ENCODE data around the gene TAS2R41. TPM values are rescaled to one million over a fixed set of nuclear protein-coding genes. Genes with fewer than 3 reads are reported as not detected.
A peak's percentile ranks its signal among the peaks of the same experiment; 100 is the strongest.

The TAS2R41 gene
- 0.31 TPM for total RNA-seq

DNA sequence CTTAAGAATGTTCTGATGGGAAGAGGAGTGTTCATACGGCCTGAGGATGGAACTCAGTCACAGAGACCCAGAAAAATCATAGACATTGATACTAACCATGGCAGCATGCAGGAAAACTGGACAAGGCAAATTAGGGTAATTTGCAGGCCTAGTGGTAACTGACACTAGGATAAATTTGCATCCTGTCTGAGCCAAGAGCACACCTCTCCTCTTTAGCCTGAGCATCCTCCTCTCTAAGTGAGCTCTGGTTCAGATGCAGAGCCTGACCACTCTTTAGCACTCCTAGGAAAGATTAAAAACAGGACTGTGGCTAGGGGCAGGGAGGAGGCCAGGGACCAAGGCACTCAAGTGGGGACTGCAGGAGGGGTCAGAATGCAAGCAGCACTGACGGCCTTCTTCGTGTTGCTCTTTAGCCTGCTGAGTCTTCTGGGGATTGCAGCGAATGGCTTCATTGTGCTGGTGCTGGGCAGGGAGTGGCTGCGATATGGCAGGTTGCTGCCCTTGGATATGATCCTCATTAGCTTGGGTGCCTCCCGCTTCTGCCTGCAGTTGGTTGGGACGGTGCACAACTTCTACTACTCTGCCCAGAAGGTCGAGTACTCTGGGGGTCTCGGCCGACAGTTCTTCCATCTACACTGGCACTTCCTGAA is at the start of gene TAS2R41:
Gene TAS2R41 (plus strand): TSS at position 373 of the 650 bp plus-strand sequence. CDS start 0 bp downstream, at position 373.
- DNase-seq = no peak

GRCh38 chr7:143429770-143430698 is 47.6 kb upstream of the TAS2R41 start:
- DNase-seq = no peak

DNA sequence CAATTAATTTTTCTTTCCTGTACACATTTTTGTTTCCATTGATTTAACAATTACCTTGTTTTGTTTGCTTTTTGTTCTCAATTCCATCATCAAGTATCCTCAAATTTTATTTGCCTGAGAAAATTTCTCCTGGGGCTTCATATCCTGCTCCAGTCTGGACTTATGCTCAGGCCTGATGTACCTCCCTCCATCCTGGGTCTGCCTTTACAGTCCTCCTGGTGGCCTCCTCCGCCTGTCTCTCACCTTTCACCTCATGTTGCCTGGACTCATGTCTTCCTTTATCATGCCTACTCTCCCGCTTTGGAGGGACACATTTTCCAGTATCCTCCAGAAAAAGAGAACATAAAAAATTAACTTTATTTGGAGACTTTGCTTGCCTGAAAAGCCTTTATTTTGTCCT is 46.6 kb upstream of the TAS2R41 start:
- DNase-seq = no peak

GRCh38 chr7:143433759-143434158 is 43.9 kb upstream of the TAS2R41 start:
- DNase-seq = no peak

GRCh38 chr7:143434660-143435059 is 43.0 kb upstream of the TAS2R41 start:
- DNase-seq = peak; percentile 77

- DNase-seq = no peak
Measured at GRCh38 chr7:143435266-143435665, 42.4 kb upstream of the TAS2R41 start.

- DNase-seq = no peak
Measured at GRCh38 chr7:143436325-143436946, 41.2 kb upstream of the TAS2R41 start.

DNA sequence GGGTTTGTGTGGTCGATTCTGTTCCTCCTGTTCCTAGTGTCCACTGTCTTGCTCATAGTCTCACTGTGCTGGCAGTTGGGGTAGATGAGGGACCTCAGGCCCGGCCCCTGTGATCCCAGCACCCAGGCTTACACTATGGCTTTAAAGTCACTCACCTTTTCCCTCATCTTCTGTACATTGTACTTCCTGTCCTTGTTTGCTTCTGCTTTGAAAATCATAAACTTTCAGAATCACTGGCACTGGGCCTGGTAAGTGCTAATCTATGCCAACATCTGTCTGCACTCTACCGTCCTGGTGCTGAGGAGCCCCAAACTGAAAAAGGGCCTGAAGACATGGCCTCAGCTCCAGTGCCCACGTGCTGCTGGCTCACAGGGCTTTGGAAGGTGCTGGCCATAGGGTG is 40.1 kb upstream of the TAS2R41 start:
- no peak for DNase-seq

DNA sequence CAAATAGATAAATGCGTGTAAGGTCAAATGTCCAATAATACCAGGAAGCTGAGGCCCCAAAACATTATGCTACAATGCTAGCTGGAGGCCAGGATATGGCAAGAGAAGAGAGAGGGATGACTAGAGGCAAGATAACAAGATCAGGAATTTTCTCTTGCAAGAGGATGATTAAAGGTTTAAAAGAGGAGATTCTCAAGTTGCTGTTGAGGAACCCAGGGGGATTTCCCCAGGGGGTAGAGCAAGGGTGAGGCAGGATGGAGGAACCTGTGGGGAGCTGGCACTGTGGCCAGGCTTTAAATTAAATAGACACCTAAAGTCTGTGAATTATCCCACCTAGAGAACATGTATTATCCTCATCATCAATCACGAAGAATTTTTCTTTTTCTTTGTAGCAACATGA is 37.8 kb upstream of the TAS2R41 start:
- DNase-seq = no peak

GRCh38 chr7:143443153-143443552 is 34.5 kb upstream of the TAS2R41 start, which contains the start of gene TAS2R60:
Gene TAS2R60 (plus strand): TSS chr7:143443453. CDS start chr7:143443453, 0 bp downstream.
- no peak for DNase-seq

GRCh38 chr7:143444063-143444782 is 33.5 kb upstream of the TAS2R41 start:
- no peak for DNase-seq

- DNase-seq = no peak
Measured at GRCh38 chr7:143444785-143445184, 32.9 kb upstream of the TAS2R41 start.

GRCh38 chr7:143447466-143447865 is 30.2 kb upstream of the TAS2R41 start:
- peak; percentile 3 for DNase-seq

- DNase-seq = no peak
Measured at GRCh38 chr7:143448429-143448828, 29.2 kb upstream of the TAS2R41 start.

DNA sequence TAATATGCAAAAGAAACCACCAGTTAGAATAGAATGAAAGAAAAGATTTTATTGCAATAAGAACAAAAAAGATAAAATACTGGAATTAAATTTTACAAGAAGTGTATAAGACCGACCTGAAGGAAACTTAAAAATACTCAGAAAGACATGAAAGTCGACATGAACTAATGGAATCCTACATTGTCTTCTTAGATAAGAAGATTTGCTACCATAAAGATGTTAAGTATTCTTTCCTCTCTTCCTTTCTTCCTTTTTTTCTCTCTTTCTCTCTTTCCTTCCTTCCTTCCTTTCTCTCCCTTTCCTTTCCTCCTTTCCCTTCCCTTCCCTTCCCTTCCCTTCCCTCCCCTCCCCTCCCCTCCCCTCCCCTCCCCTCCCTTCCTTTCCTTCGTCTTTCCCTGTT is 27.9 kb upstream of the TAS2R41 start:
- DNase-seq = no peak

DNA sequence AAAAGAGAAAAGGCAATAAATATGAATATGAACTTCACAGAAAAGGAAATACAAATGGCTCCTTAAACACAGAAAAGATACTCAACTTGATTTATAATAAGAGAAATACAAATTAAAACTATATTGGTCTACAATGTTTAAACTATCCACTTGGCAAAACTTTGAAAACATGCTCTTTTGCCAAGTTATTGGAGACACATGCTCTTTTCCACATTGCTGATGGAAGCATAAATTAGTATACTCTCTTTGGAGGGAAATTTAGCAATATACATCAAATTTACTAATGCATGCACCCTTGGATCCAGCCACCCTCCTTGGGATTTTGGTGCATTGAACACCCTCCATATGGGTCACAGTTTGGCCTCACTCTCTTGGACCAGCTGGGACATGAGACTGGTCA is 26.6 kb upstream of the TAS2R41 start:
- DNase-seq = no peak

- no peak for DNase-seq
Measured at GRCh38 chr7:143451746-143452145, 25.9 kb upstream of the TAS2R41 start.

- DNase-seq = no peak
Measured at GRCh38 chr7:143452495-143452894, 25.2 kb upstream of the TAS2R41 start.

DNA sequence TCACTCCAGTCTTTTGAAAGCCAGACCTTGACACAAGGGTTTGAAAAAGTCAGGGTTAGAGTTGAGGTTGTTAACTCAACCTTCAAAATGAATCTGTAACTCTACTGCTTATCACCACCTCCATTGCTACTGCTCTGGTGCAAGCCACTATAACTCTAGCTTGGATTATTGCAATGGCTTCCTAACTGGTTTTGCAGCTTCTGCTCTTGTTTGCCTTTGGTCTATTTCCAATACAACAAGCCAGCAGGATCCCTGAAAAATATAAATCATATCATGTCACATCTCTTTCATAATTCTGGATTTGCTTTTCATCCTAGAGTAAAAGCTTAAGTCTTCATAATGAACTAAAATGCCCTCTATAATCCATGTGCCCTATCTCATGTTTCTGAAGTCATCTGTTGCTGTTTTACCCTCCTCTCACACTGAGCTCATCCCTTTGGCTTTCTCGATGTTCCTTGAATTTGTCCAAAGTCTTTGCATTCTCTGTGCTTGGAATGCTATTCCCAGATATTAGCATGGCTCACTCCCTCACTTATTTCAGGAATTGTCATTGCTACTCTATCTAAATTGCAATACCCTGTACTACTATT is 23.5 kb upstream of the TAS2R41 start:
- DNase-seq = no peak

DNA sequence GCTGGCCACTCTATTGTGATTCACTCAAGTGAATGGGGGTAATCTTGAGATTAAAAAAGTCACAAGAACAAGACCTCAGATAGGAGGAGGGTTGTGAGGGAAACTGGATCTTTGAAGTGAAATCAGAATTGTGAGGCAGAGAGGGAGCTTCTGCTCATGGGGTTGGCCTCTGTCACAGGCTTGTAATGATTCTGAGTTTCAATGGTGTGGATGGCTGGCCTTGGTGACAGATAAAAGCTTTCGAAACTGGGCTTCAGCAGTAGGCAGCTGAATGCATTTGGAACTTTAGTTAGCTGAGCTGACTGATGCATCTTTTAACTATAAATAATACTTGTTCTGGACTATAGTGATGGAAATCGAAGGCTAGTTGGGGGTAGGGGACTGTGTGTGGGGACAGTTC is 22.2 kb upstream of the TAS2R41 start:
- no peak for DNase-seq

DNA sequence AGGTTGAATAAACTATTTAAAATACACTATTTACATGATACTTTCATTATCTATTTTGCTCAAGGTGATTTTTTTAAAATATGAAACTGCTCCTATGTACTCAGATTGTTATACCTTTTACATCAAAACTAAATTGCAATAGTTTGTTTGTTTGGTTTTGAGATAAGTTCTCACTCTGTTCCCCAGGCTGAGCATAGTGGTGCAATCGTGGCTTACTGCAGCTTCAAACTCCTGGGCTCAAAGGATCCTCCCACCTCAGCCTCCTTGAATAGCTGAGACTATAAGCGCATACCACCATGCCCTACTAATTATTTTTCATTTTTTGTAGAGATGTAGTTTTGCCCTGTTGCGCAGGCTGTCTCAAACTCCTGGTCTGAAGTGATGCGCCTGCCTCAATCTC is 21.7 kb upstream of the TAS2R41 start:
- no peak for DNase-seq

Data from tongue (tissue), 2 donors.